Upper lobe of left lung (tissue), 6 donors: ENCODE data around the gene SNRNP40. TPM values are rescaled to one million over a fixed set of nuclear protein-coding genes. Genes with fewer than 3 reads are reported as not detected.

Source experiments
- ATAC-seq, 2 donors: fragments of 200-7000 bp; cut with Tn5 transposase; one replicate each; pipeline ENCODE4 v1.9.1; 2022; ENCODE audit warnings: mild to moderate bottlenecking in 2 of 2, moderate library complexity in 2 of 2; ENCODE audit not compliant: low FRiP score in 2 of 2
- DNase-seq, 2 donors: peaks; one replicate each; pipeline ENCODE4 v3.0.0-alpha.2; 2019 to 2020
- H3K27ac ChIP-seq, 4 donors: fragments of 200-600 bp; sonication (generic); one replicate each; pipeline ENCODE4 v1.5.1; 2016 to 2019
- H3K27me3 ChIP-seq, 4 donors: fragments of 200-600 bp; sonication (generic); one replicate each; pipeline ENCODE4 v1.5.1; 2017 to 2019
- H3K36me3 ChIP-seq, 4 donors: fragments of 200-600 bp; sonication (generic); one replicate each; pipeline ENCODE4 v1.5.1; 2016 to 2019
- H3K4me1 ChIP-seq, 4 donors: fragments of 200-600 bp; sonication (generic); one replicate each; pipeline ENCODE4 v1.5.1; 2018 to 2019
- H3K4me3 ChIP-seq, 4 donors: fragments of 200-600 bp; sonication (generic); one replicate each; pipeline ENCODE4 v1.5.1; 2017 to 2019; ENCODE audit warnings: mild to moderate bottlenecking in 2 of 4, moderate library complexity in 1 of 4
- H3K9me3 ChIP-seq, 4 donors: fragments of 200-600 bp; sonication (generic); one replicate each; pipeline ENCODE4 v1.5.1; 2018 to 2019
- CTCF ChIP-seq, 6 experiments: fragments of 450-650 bp in 4 of 6; fragments of 200-600 bp in 2 of 6; sonication (generic) in 2 of 6; IDR thresholded peaks; one replicate each; pipeline ENCODE4 v1.5.1; 2016 to 2019; ENCODE audit warnings: antibody characterized with exemption in 6 of 6
- EP300 ChIP-seq, 4 donors: sonication (generic); formaldehyde crosslinking; IDR thresholded peaks; one replicate each; pipeline ENCODE4 v1.5.1; 2017; ENCODE audit warnings: antibody characterized with exemption in 4 of 4, control low read depth in 2 of 4
- POLR2A ChIP-seq, 4 donors: fragments of 450-650 bp; IDR thresholded peaks; one replicate each; pipeline ENCODE4 v1.5.1; 2016 to 2017; ENCODE audit warnings: antibody characterized with exemption in 4 of 4, mild to moderate bottlenecking in 2 of 4
- POLR2AphosphoS5 ChIP-seq, 2 donors: sonication (generic); formaldehyde crosslinking; IDR thresholded peaks; one replicate each; pipeline ENCODE4 v1.5.1; 2017; ENCODE audit warnings: antibody characterized with exemption in 2 of 2
- WGBS, 2 donors: methylation state at CpG; one replicate each; pipeline ENCODE4 v1.1.5; 2017 to 2018; 5-methylcytosine and 5-hydroxymethylcytosine counted together
- total RNA-seq, 6 donors: library from RNA; depleted of rRNA in 4 of 6; stranded (reverse); fragments of >200 nt in 4 of 6; gene quantifications; one replicate each; pipeline versions ENCODE4 v1.1.0 to v1.2.1, GENCODE V29; 2016 to 2021
- donor health status: DM: no; HTN: no; CAD: no; lungs with moderate emphysema.
- donor health status: DM: no; HTN: yes; CAD: no; lungs with severe emphysema.

Gene SNRNP40
- total RNA-seq, 6 donors from 2014 or later: 19.4 to 58.7 (median 44.1) TPM

- H3K4me3 ChIP-seq: no peak overlapping the region
These were observed 67.6 kb downstream of the SNRNP40 start for GRCh38 chr1:31228986-31229385.

GRCh38 chr1:31227891-31228568 is 68.6 kb downstream of the SNRNP40 start:
- Histone ChIP-seq H3K36me3 (no peaks in the 10 kb centered on the region), H3K27ac (no peak overlapping the region), H3K27me3 (no peaks in the 10 kb centered on the region), H3K4me1 (no peaks in the 10 kb centered on the region), H3K9me3 (no peaks in the 10 kb centered on the region), H3K4me3 (no peak overlapping the region)
- ATAC-seq (no peak), DNase-seq (no peak)
- WGBS, 2 donors: 83 to 87% methylated on average over 5 of the region's 5 CpGs
- TF ChIP-seq CTCF (IDR thresholded peaks at IDR 0.05) (no peak), POLR2AphosphoS5 (IDR thresholded peaks at IDR 0.05) (no peak), EP300 (IDR thresholded peaks at IDR 0.05) (no peak), POLR2A (IDR thresholded peaks at IDR 0.05) (no peak)

More at GRCh38 chr1:31228986-31229385, 67.6 kb downstream of the SNRNP40 start:
- Histone ChIP-seq H3K27ac (no peak overlapping the region), H3K9me3 (no peaks in the 10 kb centered on the region), H3K4me1 (no peaks in the 10 kb centered on the region), H3K36me3 (no peaks in the 10 kb centered on the region), H3K27me3 (no peaks in the 10 kb centered on the region)
- DNase-seq: no peak
- TF ChIP-seq POLR2A (IDR thresholded peaks at IDR 0.05): no peak
- no peak for TF ChIP-seq EP300 (IDR thresholded peaks at IDR 0.05)
- TF ChIP-seq CTCF (IDR thresholded peaks at IDR 0.05): no peak
- TF ChIP-seq POLR2AphosphoS5 (IDR thresholded peaks at IDR 0.05): no peak
- ATAC-seq: no peak

- DNase-seq: no peak
- TF ChIP-seq POLR2AphosphoS5 (IDR thresholded peaks at IDR 0.05): no peak
These were observed 72.5 kb downstream of the SNRNP40 start for GRCh38 chr1:31224068-31224467.

GRCh38 chr1:31222176-31222575 is 74.4 kb downstream of the SNRNP40 start:
- ATAC-seq (peak in 1 of 2 donors; percentile 30), DNase-seq (no peak)
- Histone ChIP-seq H3K9me3 (no peaks in the 10 kb centered on the region), H3K4me3 (no peak overlapping the region), H3K36me3 (no peaks in the 10 kb centered on the region), H3K4me1 (no peaks in the 10 kb centered on the region), H3K27me3 (no peaks in the 10 kb centered on the region), H3K27ac (no peak overlapping the region)
- 67 to 77% methylated on average over 2 to 3 of the region's 3 CpGs for WGBS, 2 donors
- no peak for TF ChIP-seq POLR2AphosphoS5 (IDR thresholded peaks at IDR 0.05)
- TF ChIP-seq EP300 (IDR thresholded peaks at IDR 0.05): no peak
- TF ChIP-seq POLR2A (IDR thresholded peaks at IDR 0.05): no peak
- TF ChIP-seq CTCF (IDR thresholded peaks at IDR 0.05): no peak

More at GRCh38 chr1:31224068-31224467, 72.5 kb downstream of the SNRNP40 start:
- Histone ChIP-seq H3K36me3 (no peaks in the 10 kb centered on the region), H3K9me3 (no peaks in the 10 kb centered on the region), H3K4me1 (no peaks in the 10 kb centered on the region), H3K27ac (no peak overlapping the region), H3K4me3 (no peak overlapping the region), H3K27me3 (no peaks in the 10 kb centered on the region)
- ATAC-seq: no peak
- 54 to 60% methylated on average over 7 to 9 of the region's 9 CpGs for WGBS, 2 donors

GRCh38 chr1:31221072-31221471 is 75.5 kb downstream of the SNRNP40 start:
- ATAC-seq: no peak
- 78 to 80% methylated on average over 6 of the region's 6 CpGs for WGBS, 2 donors
- H3K9me3 ChIP-seq: no peaks in the 10 kb centered on the region
- TF ChIP-seq EP300 (IDR thresholded peaks at IDR 0.05) (no peak), CTCF (IDR thresholded peaks at IDR 0.05) (no peak), POLR2AphosphoS5 (IDR thresholded peaks at IDR 0.05) (no peak), POLR2A (IDR thresholded peaks at IDR 0.05) (no peak)
- no peaks in the 10 kb centered on the region for H3K36me3 ChIP-seq
- no peak overlapping the region for H3K4me3 ChIP-seq
- H3K4me1 ChIP-seq: peaks cover 0 to 4% (median 2%) of the 10 kb centered on the region in 4 donors
- H3K27ac ChIP-seq: no peak overlapping the region
- no peaks in the 10 kb centered on the region for H3K27me3 ChIP-seq
- DNase-seq: no peak
